ENCODE measurements around the gene ACVR1B.

The ACVR1B gene

GRCh38 chr12:52042706-52043385 lies 91.3 kb downstream of the ACVR1B start:
- no peak for TF ChIP-seq CTCF (IDR thresholded peaks at IDR 0.05; ENCODE audit: low read depth, low read length)
- H3K4me3 ChIP-seq (ENCODE audit: low read depth, low read length): no peak overlapping the region

GRCh38 chr12:52043386-52044212 lies 92.1 kb downstream of the ACVR1B start:
- no peak overlapping the region for H3K4me3 ChIP-seq (ENCODE audit: low read depth, low read length)
- no peak for TF ChIP-seq CTCF (IDR thresholded peaks at IDR 0.05; ENCODE audit: low read depth, low read length)

GRCh38 chr12:52044292-52044983 lies 92.9 kb downstream of the ACVR1B start:
- no peak for TF ChIP-seq CTCF (IDR thresholded peaks at IDR 0.05; ENCODE audit: low read depth, low read length)

GRCh38 chr12:52045794-52046199 lies 94.3 kb downstream of the ACVR1B start:
- TF ChIP-seq CTCF (IDR thresholded peaks at IDR 0.05; ENCODE audit: low read depth, low read length): no peak
- H3K4me3 ChIP-seq (ENCODE audit: low read depth, low read length): no peak overlapping the region

More at GRCh38 chr12:52044292-52044983, 92.9 kb downstream of the ACVR1B start:
- H3K4me3 ChIP-seq (ENCODE audit: low read depth, low read length): no peak overlapping the region
